ENCODE data around the gene C12orf76. TPM values are rescaled to one million over a fixed set of nuclear protein-coding genes. Genes with fewer than 3 reads are reported as not detected.
A peak's percentile ranks its signal among the peaks of the same experiment; 100 is the strongest.

Gene C12orf76
- total RNA-seq, 3 donors from 2014 or later: 8.5 to 12.5 (median 8.8) TPM

DNA sequence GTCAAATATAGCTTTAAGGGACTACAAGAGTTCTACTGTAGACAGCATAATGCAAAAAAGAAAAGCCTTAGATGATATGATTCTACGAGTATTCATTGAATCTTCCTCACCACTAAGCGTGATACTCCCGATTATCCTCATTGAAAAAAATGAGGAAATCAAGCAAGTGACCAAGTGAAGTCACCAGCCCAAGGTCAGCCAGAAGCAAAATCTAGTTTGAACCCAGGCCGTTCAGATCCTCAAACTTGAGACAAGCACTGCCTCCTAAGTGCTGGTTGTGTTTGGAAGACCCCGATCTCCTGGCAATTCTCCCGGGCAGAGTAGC, 53.0 kb downstream of the C12orf76 start:
- DNase-seq (no peak), ATAC-seq (no peak)
- Histone ChIP-seq H3K36me3 (ENCODE audit: low read depth) (no peaks in the 10 kb centered on the region), H3K4me3 (peak overlapping the region; percentile 96), H3K9me3 (no peaks in the 10 kb centered on the region), H3K4me1 (ENCODE audit: low read depth) (peaks cover 10% of the 10 kb centered on the region)
- intact Hi-C loops (cut with DNase I, micrococcal nuclease): no loop called here
- TF ChIP-seq, protein P1, sequence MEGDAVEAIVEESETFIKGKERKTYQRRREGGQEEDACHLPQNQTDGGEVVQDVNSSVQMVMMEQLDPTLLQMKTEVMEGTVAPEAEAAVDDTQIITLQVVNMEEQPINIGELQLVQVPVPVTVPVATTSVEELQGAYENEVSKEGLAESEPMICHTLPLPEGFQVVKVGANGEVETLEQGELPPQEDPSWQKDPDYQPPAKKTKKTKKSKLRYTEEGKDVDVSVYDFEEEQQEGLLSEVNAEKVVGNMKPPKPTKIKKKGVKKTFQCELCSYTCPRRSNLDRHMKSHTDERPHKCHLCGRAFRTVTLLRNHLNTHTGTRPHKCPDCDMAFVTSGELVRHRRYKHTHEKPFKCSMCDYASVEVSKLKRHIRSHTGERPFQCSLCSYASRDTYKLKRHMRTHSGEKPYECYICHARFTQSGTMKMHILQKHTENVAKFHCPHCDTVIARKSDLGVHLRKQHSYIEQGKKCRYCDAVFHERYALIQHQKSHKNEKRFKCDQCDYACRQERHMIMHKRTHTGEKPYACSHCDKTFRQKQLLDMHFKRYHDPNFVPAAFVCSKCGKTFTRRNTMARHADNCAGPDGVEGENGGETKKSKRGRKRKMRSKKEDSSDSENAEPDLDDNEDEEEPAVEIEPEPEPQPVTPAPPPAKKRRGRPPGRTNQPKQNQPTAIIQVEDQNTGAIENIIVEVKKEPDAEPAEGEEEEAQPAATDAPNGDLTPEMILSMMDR (IDR thresholded peaks at IDR 0.05): no peak

DNA sequence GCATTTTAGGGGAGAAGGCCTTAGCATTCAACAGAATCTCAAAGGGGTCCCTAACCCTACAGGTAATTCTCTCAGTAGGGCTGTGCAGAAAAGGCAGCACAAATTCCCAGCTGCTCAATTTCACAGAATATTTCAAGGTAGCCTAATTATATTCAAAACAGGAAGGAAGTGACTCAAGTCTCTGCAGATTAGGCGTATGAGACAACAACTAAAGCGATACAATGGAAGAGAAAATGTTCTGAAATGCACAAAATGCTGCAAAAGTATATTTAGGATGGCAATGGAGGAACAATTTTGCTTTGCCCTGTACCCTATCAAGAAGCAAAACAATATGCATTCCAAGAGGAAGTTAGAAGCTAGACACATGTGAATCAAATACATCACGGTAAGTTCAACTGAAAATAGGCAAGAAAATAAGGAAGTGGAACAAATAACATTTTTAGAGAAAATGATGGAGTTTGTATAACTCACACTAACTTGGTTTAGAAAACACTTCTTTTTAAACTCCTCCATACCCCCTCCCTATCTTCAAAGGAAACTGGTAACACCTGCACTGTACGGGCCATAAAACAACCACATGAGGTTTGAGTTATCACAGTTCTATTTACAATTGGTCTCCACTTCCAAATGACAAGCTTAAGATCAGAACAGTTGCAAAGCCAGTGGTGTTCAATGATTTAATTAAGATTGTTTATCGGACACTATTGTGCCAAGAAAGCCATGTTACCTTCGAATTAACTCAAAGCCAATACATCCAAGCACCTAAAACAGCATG, 53.7 kb downstream of the C12orf76 start:
- Histone ChIP-seq H3K4me1 (ENCODE audit: low read depth) (peaks cover 10% of the 10 kb centered on the region), H3K36me3 (ENCODE audit: low read depth) (no peaks in the 10 kb centered on the region), H3K4me3 (no peak overlapping the region), H3K9me3 (no peaks in the 10 kb centered on the region)
- intact Hi-C loops (cut with DNase I, micrococcal nuclease): no loop called here
- TF ChIP-seq, protein P1 (IDR thresholded peaks at IDR 0.05): no peak
- ATAC-seq: peak; percentile 17
- DNase-seq: no peak

GRCh38 chr12:109993091-109993490, 55.2 kb downstream of the C12orf76 start:
- TF ChIP-seq, protein P1 (IDR thresholded peaks at IDR 0.05): no peak
- H3K9me3 ChIP-seq: no peaks in the 10 kb centered on the region
- intact Hi-C loops (cut with DNase I, micrococcal nuclease): no loop called here
- H3K4me3 ChIP-seq: no peak overlapping the region
- peaks cover 10% of the 10 kb centered on the region for H3K4me1 ChIP-seq (ENCODE audit: low read depth)
- peaks cover 4% of the 10 kb centered on the region for H3K36me3 ChIP-seq (ENCODE audit: low read depth)
- DNase-seq (no peak), ATAC-seq (no peak)

DNA sequence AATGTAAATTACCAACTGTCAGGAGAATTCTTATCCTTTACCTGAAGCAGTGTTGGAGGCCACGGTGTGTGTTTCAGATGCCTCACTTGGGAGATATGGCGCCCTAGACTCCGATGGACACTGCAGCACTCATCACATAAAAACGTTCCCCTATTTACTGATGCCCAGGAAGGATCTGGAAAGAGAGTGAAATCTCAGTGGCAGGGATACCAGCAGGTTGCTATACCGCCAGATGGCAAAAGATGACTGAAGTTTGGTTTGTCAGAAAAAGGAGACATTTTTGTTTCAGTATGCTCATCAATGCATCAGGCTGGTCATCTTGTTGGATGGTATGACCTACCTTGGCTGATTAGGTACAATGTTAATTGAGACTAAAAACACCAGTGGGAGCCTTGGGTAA, 56.7 kb downstream of the C12orf76 start:
- peaks cover 10% of the 10 kb centered on the region for H3K4me1 ChIP-seq (ENCODE audit: low read depth)
- TF ChIP-seq, protein P1 (IDR thresholded peaks at IDR 0.05): no peak
- ATAC-seq (no peak), DNase-seq (no peak)
- H3K36me3 ChIP-seq (ENCODE audit: low read depth): peaks cover 4% of the 10 kb centered on the region
- no peak overlapping the region for H3K4me3 ChIP-seq
- intact Hi-C loops (cut with DNase I, micrococcal nuclease): no loop called here
- no peaks in the 10 kb centered on the region for H3K9me3 ChIP-seq

Other genes starting within 250 kb of the C12orf76 start
- under 1 TPM; 0.43 to 0.92 (median 0.48) TPM for gene TRPV4, start 215.1 kb downstream of the C12orf76 start, total RNA-seq
- gene GLTP, start 168.0 kb downstream of the C12orf76 start, total RNA-seq: 100 to 1,000 TPM in 1 of 3 donors, 10 to 100 TPM in 2; 58.8 to 101 (median 98.9) TPM
- gene TCHP, start 148.2 kb downstream of the C12orf76 start, total RNA-seq: 10 to 100 TPM; 24.7 to 27.8 (median 24.9) TPM
- gene GIT2, start 52.2 kb downstream of the C12orf76 start, total RNA-seq: 10 to 100 TPM; 33.3 to 46.2 (median 39.6) TPM
- 10 to 100 TPM; 56.0 to 75.2 (median 63.9) TPM for gene ANKRD13A, start 49.1 kb downstream of the C12orf76 start, total RNA-seq
- 10 to 100 TPM in 1 of 3 donors, 1 to 10 TPM in 2; 3.8 to 12.7 (median 6.3) TPM for gene IFT81, start 75.8 kb upstream of the C12orf76 start, total RNA-seq
- gene ATP2A2, start 232.7 kb upstream of the C12orf76 start, total RNA-seq: 100 to 1,000 TPM; 242 to 287 (median 259) TPM

All from mucosa of descending colon (tissue), 3 donors.